ENCODE measurements around the gene PIGN.

Gene PIGN

GRCh38 chr18:62107881-62108280 lies 79.0 kb downstream of the PIGN start:
- in situ Hi-C loops (cut with MboI; ENCODE audit: low pct_unique_long_range_greater_than_20kb, low sequenced_read_pairs, unreplicated experiment) = no loop called here
- no peak for TF ChIP-seq CTCF (IDR thresholded peaks at IDR 0.05; ENCODE audit: extremely low read depth, insufficient read depth, missing control alignments)
- no peak for DNase-seq (ENCODE audit: low spot score)

- in situ Hi-C loops (cut with MboI; ENCODE audit: low pct_unique_long_range_greater_than_20kb, low sequenced_read_pairs, unreplicated experiment) = no loop called here
- no peak for TF ChIP-seq CTCF (IDR thresholded peaks at IDR 0.05; ENCODE audit: extremely low read depth, insufficient read depth, missing control alignments)
- no peak for DNase-seq (ENCODE audit: low spot score)
Measured at GRCh38 chr18:62106271-62106670, 80.6 kb downstream of the PIGN start.

GRCh38 chr18:62105376-62105775 lies 81.5 kb downstream of the PIGN start:
- no peak for TF ChIP-seq CTCF (IDR thresholded peaks at IDR 0.05; ENCODE audit: extremely low read depth, insufficient read depth, missing control alignments)
- in situ Hi-C loops (cut with MboI; ENCODE audit: low pct_unique_long_range_greater_than_20kb, low sequenced_read_pairs, unreplicated experiment) = no loop called here
- DNase-seq (ENCODE audit: low spot score) = no peak

- no peak for TF ChIP-seq CTCF (IDR thresholded peaks at IDR 0.05; ENCODE audit: extremely low read depth, insufficient read depth, missing control alignments)
- in situ Hi-C loops (cut with MboI; ENCODE audit: low pct_unique_long_range_greater_than_20kb, low sequenced_read_pairs, unreplicated experiment) = no loop called here
Measured at GRCh38 chr18:62102221-62102620, 84.6 kb downstream of the PIGN start.

GRCh38 chr18:62101321-62101721 lies 85.5 kb downstream of the PIGN start:
- no peak for TF ChIP-seq CTCF (IDR thresholded peaks at IDR 0.05; ENCODE audit: extremely low read depth, insufficient read depth, missing control alignments)
- in situ Hi-C loops (cut with MboI; ENCODE audit: low pct_unique_long_range_greater_than_20kb, low sequenced_read_pairs, unreplicated experiment) = no loop called here
- DNase-seq (ENCODE audit: low spot score) = no peak

More at GRCh38 chr18:62102221-62102620, 84.6 kb downstream of the PIGN start:
- no peak for DNase-seq (ENCODE audit: low spot score)

- TF ChIP-seq CTCF (IDR thresholded peaks at IDR 0.05; ENCODE audit: extremely low read depth, insufficient read depth, missing control alignments) = no peak
- DNase-seq (ENCODE audit: low spot score) = no peak
- in situ Hi-C loops (cut with MboI; ENCODE audit: low pct_unique_long_range_greater_than_20kb, low sequenced_read_pairs, unreplicated experiment) = no loop called here
Measured at GRCh38 chr18:62098960-62099359, 87.9 kb downstream of the PIGN start.

- no peak for DNase-seq (ENCODE audit: low spot score)
- in situ Hi-C loops (cut with MboI; ENCODE audit: low pct_unique_long_range_greater_than_20kb, low sequenced_read_pairs, unreplicated experiment) = no loop called here
- no peak for TF ChIP-seq CTCF (IDR thresholded peaks at IDR 0.05; ENCODE audit: extremely low read depth, insufficient read depth, missing control alignments)
Measured at GRCh38 chr18:62097698-62098097, 89.2 kb downstream of the PIGN start.

All from GM13977 (cell line).